Measurements from ENCODE around the gene KRT83.

KRT83 gene

DNA sequence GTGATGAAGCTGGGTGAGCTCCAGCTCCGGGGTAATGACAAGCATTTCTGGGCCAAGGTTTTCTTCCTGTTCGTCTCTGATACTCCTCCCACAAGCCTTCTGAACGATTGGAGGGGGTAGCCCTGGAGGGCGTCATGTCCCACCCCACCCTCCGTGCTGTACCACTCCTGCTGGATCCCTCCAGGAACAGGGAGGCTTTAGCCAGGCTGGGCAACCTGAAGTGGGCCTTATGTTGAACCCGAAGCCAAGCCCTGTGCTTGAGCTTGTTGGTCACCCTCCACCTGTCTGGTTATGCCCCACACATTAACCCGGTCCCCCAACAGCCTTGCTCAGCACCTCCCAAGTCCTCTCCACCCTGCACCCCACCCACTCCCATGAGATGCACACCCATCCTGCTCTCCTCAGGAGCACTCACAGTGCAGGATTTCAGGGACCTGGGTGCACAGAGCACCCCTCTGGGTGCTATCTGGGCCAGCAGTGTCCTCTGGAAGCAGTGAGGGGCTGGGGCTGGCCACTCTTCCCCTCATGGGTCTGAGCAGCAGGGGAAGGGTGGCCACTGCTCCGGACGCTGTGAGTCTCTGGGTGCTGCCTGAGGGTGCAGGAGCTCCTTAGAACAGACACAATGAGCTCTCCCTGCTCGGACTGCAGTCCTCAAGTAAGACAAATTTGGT is 6.8 kb upstream of the KRT83 start:
- no peak for DNase-seq

- DNase-seq, result peak; percentile 69
Measured at GRCh38 chr12:52327052-52327829, 6.0 kb upstream of the KRT83 start.

DNA sequence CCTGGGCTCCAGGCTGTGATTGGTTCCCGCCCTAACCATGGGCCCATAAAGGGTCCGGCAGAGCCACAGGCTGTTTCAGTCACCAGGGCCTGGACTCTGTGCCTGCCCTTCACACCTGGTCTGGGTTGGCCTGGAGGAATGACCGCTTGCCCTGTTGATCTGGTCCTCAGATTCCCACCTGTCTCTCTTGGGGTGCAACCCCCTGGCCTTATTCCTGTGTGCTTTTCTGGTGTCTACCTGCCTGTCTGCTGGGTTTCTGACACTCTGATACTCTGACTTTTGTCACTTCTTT is 2.9 kb upstream of the KRT83 start:
- DNase-seq, result no peak

DNA sequence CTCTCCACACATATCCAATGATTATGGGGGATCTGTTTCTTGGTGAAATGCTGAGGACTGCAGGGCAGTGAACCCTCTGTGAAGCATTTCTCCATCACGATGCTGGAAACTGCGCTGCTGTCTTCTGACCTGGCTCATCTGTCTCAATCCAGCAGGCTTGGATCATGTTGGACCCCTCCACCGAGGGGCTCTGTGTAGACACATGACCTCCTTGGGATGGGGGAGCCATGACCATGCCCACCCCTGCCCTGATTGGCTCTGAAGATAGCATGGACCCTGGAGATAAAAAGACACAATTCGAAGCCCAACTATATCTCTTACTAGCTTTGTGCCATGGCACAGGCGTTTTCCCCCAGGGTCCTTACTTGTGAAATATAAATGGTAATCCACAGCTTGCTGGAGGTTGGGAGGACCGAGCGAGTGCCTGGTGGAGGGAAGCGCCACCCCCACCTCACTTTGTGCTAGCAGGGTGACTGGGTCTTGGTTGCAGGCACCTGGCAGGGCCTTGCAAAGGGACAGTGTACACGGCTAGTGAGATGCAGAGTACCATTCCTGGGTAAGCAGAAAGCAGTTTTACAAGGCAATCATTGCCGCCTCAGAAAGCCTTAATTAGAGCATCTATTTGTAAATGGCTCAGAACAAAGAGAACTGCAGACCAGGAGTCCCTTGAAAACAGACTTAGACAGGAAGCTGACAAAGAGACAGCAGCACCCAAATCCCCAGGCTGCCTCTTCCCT is 2.4 kb upstream of the KRT83 start:
- DNase-seq, result no peak

- DNase-seq, result no peak
Measured at GRCh38 chr12:52323001-52323400, 1.8 kb upstream of the KRT83 start.

DNA sequence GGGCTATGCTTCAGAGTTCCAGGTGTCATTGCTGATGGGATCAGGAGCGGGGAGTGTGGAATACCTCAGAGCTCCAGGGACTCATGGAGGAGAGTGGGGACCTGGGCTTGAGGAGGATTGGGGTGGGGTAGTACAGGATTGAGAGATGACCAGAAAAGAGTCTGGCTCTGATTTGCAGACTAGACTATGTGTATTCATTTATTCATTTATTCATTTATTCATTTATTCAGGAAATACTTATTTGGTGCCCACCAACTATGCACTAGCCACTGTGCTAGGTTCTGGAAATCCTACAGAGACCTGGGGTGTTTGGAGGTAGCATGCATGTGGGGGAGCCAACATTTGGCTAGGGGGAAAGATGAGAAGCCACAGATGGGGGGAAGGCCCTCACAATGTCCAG is 871 bp upstream of the KRT83 start:
- DNase-seq, result no peak

GRCh38 chr12:52321418-52321817 is 220 bp upstream of the KRT83 start:
- no peak for DNase-seq

GRCh38 chr12:52319097-52319496 is 2.1 kb downstream of the KRT83 start:
- DNase-seq, result no peak

- no peak for DNase-seq
Measured at GRCh38 chr12:52318241-52318990, 2.8 kb downstream of the KRT83 start.

GRCh38 chr12:52317468-52318052 is 3.6 kb downstream of the KRT83 start:
- DNase-seq, result no peak

- no peak for DNase-seq
Measured at GRCh38 chr12:52316701-52317100, 4.5 kb downstream of the KRT83 start.

DNA sequence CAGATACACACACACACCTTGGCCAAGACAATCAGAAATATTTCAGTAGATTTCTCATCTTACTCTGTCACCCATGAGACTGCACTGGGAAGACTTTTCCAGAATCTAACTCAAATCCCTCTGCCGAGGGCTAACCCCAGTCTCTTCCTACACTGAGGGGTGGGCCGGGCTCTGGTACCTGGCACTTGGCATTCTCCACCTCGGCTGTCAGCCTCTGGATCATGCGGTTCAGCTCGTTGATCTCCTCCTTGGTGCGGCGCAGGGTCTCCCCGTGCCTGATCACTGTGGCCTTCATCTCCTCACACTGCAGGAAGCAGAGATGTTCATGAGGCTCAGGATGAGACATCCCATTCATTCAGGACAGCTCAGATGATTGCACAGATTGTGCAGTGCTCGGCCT is 4.9 kb downstream of the KRT83 start:
- no peak for DNase-seq

DNA sequence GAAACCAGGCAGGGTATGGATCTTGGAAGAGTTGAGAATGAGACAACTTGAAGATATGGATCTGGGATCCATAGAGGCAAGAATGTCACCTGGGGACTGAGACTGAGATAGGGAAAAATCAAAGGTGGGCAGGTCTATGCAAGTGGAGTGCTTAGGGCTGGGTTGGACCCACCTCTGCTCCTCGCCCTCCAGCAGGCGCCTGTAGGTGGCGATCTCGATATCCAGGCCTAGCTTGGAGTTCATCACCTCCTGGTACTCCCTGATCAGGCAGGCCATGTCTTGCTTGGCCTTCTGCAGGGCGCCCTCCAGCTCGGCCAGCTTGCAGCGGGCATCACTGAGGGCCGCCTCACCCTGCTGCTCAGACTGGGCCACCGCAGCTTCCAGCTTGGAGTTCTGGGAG is 5.5 kb downstream of the KRT83 start:
- DNase-seq, result peak; percentile 36

GRCh38 chr12:52314511-52314910 is 6.7 kb downstream of the KRT83 start:
- no peak for DNase-seq

DNA sequence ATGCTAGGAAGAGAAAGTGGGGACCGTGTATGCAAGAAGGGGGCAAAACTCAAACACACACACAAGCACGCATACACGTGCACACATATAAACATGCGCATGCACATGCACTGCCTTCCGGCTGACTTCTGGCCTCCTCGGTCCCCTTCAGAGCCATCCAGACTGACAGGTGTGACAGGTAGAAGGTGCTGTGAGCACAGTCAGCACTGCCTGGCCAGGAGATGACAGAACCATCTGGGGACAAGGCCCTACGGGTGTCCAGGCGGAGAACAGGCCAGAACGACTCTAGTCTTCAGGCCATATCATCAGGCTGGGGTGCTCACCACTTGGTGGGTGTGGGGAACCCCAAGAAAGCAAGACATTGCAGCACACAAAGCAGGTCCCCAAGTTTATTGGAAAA is 7.3 kb downstream of the KRT83 start:
- DNase-seq, result no peak

DNA sequence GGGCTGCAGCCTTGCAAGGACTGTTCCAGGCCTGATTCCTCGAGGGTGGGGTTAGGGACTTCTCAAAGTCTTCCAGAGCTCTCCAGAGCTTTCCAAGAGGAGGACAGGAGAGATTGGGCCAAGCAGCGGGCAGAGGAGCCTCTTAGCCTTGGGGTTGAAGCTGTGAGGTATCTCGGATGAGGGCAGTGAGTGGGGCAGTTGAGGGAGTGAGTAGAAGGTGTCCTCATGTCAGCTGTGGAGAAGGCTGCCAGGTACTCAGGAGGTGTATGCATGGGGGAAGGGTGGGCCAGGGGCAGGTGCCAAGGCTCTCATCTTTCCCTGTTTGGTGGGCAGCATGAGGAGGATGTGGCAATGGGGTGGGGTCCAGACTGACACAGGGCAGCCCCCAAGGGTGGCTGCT is 7.7 kb downstream of the KRT83 start:
- DNase-seq, result no peak

DNA sequence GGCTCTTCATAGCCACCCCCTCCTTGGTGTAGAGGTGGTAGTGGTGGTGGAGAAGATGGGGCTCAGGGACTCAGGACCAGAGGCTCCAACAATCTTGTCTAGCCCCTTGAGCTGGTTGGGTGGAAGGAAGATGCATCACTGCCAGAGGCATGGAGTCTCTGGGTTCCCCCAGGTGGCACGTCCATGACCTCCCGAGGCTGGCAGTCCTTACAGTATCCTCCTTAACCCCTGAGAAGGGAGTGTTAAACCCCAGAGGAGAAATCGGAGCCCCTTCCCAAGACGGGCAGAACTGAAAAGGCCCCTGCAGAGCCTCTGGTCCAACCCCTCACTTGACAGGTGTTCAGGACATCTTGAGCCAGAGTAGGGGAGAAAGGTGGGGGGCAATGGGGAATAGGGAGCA is 9.1 kb downstream of the KRT83 start:
- DNase-seq, result no peak

GRCh38 chr12:52311285-52311648 is 9.9 kb downstream of the KRT83 start:
- no peak for DNase-seq

DNA sequence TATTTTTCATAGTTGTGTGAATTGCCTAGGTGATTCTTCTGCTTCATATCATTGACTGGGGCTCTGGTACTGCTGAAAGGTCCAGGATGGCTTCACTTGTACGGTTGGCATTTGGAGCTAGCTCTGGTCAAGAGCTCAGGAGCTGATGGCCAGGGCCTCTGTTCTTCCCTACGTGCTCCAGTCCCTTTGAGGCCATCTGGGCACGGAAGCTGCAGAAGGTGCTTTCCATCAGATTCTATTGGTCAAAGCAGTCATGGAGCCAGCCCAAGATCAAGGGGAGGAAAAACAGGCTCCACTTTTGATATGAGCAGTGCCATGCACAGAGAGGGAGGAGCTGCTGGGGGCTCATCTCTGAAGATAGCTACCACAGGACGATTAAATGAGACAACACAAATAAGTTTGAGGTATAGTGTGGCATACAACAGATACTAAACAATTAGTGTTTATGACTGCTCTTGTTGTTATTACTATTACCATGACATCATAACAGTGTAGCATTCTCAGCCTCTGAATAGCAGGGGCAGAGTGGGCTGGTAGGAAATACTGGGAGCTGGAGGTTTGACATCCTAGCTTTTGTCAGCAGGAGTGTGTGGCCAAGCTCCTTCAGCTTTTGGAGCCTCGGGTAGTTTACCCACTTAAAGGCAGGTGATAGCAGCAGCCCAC is 10.4 kb downstream of the KRT83 start:
- no peak for DNase-seq

DNA sequence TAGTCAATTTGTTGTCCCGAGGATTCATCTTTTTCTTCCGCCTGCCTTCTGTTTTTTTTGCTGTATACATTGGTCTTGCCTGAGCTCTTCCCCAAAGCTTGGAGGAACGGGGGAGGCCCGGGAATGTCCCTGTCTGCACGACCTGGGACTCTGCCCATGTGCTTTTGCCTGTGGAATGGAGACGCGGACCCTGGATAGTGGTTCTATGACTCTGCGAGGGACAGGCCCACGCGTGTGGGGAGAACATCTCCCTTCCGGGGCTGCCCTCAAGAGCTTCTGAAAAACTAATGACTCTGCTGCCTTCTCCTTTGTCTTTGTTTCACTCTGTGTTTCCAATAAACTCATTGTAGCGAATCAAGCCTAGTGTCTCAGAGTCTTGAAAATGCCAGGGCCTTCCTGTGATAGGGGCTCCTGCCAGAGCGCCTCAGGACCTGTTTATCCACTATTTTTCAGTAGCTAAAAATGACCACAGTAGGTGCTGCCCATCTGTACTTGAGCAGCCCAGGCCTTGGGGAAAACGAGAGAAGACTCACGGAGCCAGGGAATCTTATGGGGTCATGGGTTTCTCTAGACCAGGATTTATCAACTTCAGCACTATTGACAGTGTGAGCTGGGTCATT is 12.3 kb downstream of the KRT83 start:
- no peak for DNase-seq

DNA sequence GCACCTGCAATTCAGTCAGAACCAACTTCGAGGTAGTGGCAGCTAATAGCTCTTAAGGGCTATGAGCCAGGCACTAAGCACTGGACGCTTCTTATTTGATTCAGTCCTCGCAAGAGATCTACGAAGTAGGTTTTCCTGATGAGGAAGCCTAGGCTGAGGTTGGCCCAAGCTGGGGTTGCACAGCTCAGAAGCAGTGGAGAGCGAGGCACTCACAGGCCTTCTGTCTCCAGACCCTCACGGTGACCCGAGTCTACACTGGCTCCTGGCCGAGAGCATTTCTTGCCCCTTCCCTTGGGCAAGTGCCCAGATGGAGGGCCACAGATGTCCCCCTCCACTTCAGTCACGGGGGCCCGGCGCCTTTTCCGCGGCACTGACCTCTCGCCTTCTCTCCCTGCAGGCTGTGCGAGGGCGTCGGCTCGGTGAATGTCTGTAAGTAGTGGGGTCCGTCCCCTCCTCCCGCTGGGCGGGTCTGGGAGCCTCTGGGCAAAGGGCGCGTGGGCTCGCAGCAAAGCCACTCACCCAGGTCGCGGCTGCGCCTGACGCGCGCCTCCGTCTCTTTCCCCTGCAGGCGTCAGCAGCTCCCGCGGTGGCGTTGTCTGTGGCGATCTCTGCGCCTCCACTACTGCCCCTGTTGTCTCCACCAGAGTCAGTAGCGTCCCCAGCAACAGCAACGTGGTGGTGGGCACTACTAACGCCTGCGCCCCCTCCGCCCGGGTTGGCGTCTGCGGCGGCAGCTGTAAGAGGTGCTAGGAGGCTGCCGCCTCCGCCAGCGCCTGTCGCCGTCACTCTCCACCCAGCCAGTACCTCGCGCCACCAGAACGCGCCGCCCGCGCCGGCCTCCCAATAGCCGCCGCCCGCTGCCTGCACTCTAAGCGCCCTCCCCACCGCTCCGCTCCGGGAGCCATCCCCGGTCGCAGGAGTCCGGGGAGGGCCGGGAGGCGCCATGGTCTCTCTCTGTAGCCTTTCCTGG is 13.1 kb downstream of the KRT83 start:
- DNase-seq, result peak; percentile 32
